Upper lobe of left lung (tissue), 6 donors: Measurements from ENCODE around the gene RMRP. TPM values are rescaled to one million over a fixed set of nuclear protein-coding genes. Genes with fewer than 3 reads are reported as not detected.
A peak's percentile ranks its signal among the peaks of the same experiment; 100 is the strongest.

Experiments used
- ATAC-seq, 2 donors: fragments of 200-7000 bp; cut with Tn5 transposase; one replicate each; pipeline ENCODE4 v1.9.1; 2022; ENCODE audit warnings: mild to moderate bottlenecking in 2 of 2, moderate library complexity in 2 of 2; ENCODE audit not compliant: low FRiP score in 2 of 2
- DNase-seq, 2 donors: peaks; one replicate each; pipeline ENCODE4 v3.0.0-alpha.2; 2019 to 2020
- H3K27ac ChIP-seq, 4 donors: fragments of 200-600 bp; sonication (generic); one replicate each; pipeline ENCODE4 v1.5.1; 2016 to 2019
- H3K27me3 ChIP-seq, 4 donors: fragments of 200-600 bp; sonication (generic); one replicate each; pipeline ENCODE4 v1.5.1; 2017 to 2019
- H3K36me3 ChIP-seq, 4 donors: fragments of 200-600 bp; sonication (generic); one replicate each; pipeline ENCODE4 v1.5.1; 2016 to 2019
- H3K4me1 ChIP-seq, 4 donors: fragments of 200-600 bp; sonication (generic); one replicate each; pipeline ENCODE4 v1.5.1; 2018 to 2019
- H3K4me3 ChIP-seq, 4 donors: fragments of 200-600 bp; sonication (generic); one replicate each; pipeline ENCODE4 v1.5.1; 2017 to 2019; ENCODE audit warnings: mild to moderate bottlenecking in 2 of 4, moderate library complexity in 1 of 4
- H3K9me3 ChIP-seq, 4 donors: fragments of 200-600 bp; sonication (generic); one replicate each; pipeline ENCODE4 v1.5.1; 2018 to 2019
- CTCF ChIP-seq, 6 experiments: fragments of 450-650 bp in 4 of 6; fragments of 200-600 bp in 2 of 6; sonication (generic) in 2 of 6; IDR thresholded peaks; one replicate each; pipeline ENCODE4 v1.5.1; 2016 to 2019; ENCODE audit warnings: antibody characterized with exemption in 6 of 6
- EP300 ChIP-seq, 4 donors: sonication (generic); formaldehyde crosslinking; IDR thresholded peaks; one replicate each; pipeline ENCODE4 v1.5.1; 2017; ENCODE audit warnings: antibody characterized with exemption in 4 of 4, control low read depth in 2 of 4
- POLR2A ChIP-seq, 4 donors: fragments of 450-650 bp; IDR thresholded peaks; one replicate each; pipeline ENCODE4 v1.5.1; 2016 to 2017; ENCODE audit warnings: antibody characterized with exemption in 4 of 4, mild to moderate bottlenecking in 2 of 4
- POLR2AphosphoS5 ChIP-seq, 2 donors: sonication (generic); formaldehyde crosslinking; IDR thresholded peaks; one replicate each; pipeline ENCODE4 v1.5.1; 2017; ENCODE audit warnings: antibody characterized with exemption in 2 of 2
- WGBS, 2 donors: methylation state at CpG; one replicate each; pipeline ENCODE4 v1.1.5; 2017 to 2018; 5-methylcytosine and 5-hydroxymethylcytosine counted together
- total RNA-seq, 6 donors: library from RNA; depleted of rRNA in 4 of 6; stranded (reverse); fragments of >200 nt in 4 of 6; gene quantifications; one replicate each; pipeline versions ENCODE4 v1.1.0 to v1.2.1, GENCODE V29; 2016 to 2021
- donor health status: DM: no; HTN: no; CAD: no; lungs with moderate emphysema.
- donor health status: DM: no; HTN: yes; CAD: no; lungs with severe emphysema.

RMRP gene
- total RNA-seq, 6 donors from 2014 or later: 886 to 22,003 (median 3,451) TPM

- no peaks in the 10 kb centered on the region for H3K4me1 ChIP-seq
- H3K36me3 ChIP-seq: no peaks in the 10 kb centered on the region
- no peak overlapping the region for H3K27ac ChIP-seq
- no peak overlapping the region for H3K4me3 ChIP-seq
- H3K9me3 ChIP-seq: no peaks in the 10 kb centered on the region
- H3K27me3 ChIP-seq: no peaks in the 10 kb centered on the region
- no peak for ATAC-seq
- no peak for DNase-seq
- TF ChIP-seq EP300 (IDR thresholded peaks at IDR 0.05) (no peak), CTCF (IDR thresholded peaks at IDR 0.05) (no peak), POLR2AphosphoS5 (IDR thresholded peaks at IDR 0.05) (no peak), POLR2A (IDR thresholded peaks at IDR 0.05) (no peak)
- 89 to 93% methylated on average over 5 of the region's 5 CpGs for WGBS, 2 donors
Measured at GRCh38 chr9:35629597-35629996, 28.2 kb downstream of the RMRP start.

- Histone ChIP-seq H3K36me3 (no peaks in the 10 kb centered on the region), H3K9me3 (no peaks in the 10 kb centered on the region), H3K27ac (no peak overlapping the region), H3K4me3 (no peak overlapping the region), H3K4me1 (no peaks in the 10 kb centered on the region), H3K27me3 (no peaks in the 10 kb centered on the region)
- no peak for TF ChIP-seq POLR2AphosphoS5 (IDR thresholded peaks at IDR 0.05)
- no peak for TF ChIP-seq EP300 (IDR thresholded peaks at IDR 0.05)
- ATAC-seq (no peak), DNase-seq (no peak)
- WGBS, 2 donors: 93 to 98% methylated on average over 6 of the region's 6 CpGs
Measured at GRCh38 chr9:35628389-35628991, 29.3 kb downstream of the RMRP start.

GRCh38 chr9:35627575-35627974, 30.2 kb downstream of the RMRP start:
- ATAC-seq (no peak), DNase-seq (no peak)
- Histone ChIP-seq H3K4me3 (no peak overlapping the region), H3K9me3 (no peaks in the 10 kb centered on the region), H3K27me3 (no peaks in the 10 kb centered on the region), H3K36me3 (no peaks in the 10 kb centered on the region), H3K27ac (no peak overlapping the region), H3K4me1 (no peaks in the 10 kb centered on the region)
- WGBS, 2 donors: 81 to 93% methylated on average over 2 of the region's 2 CpGs
- TF ChIP-seq POLR2AphosphoS5 (IDR thresholded peaks at IDR 0.05): no peak
- no peak for TF ChIP-seq POLR2A (IDR thresholded peaks at IDR 0.05)
- no peak for TF ChIP-seq CTCF (IDR thresholded peaks at IDR 0.05)
- no peak for TF ChIP-seq EP300 (IDR thresholded peaks at IDR 0.05)

GRCh38 chr9:35619800-35620158, 38.0 kb downstream of the RMRP start:
- no peak for ATAC-seq
- Histone ChIP-seq H3K27me3 (no peaks in the 10 kb centered on the region), H3K4me1 (peaks cover 14 to 25% (median 18%) of the 10 kb centered on the region in 4 donors), H3K4me3 (no peak overlapping the region), H3K36me3 (no peaks in the 10 kb centered on the region), H3K9me3 (no peaks in the 10 kb centered on the region), H3K27ac (peak overlapping the region in 2 of 4 donors; percentile 13 to 30)
- no peak for DNase-seq
- 35 to 50% methylated on average over 1 to 2 of the region's 2 CpGs for WGBS, 2 donors
- no peak for TF ChIP-seq CTCF (IDR thresholded peaks at IDR 0.05)
- no peak for TF ChIP-seq POLR2A (IDR thresholded peaks at IDR 0.05)
- TF ChIP-seq POLR2AphosphoS5 (IDR thresholded peaks at IDR 0.05): no peak
- TF ChIP-seq EP300 (IDR thresholded peaks at IDR 0.05): no peak

GRCh38 chr9:35618854-35619799, 38.7 kb downstream of the RMRP start:
- Histone ChIP-seq H3K27ac (peak overlapping the region in 2 of 4 donors; percentile 61 to 72), H3K4me3 (no peak overlapping the region), H3K4me1 (peaks cover 14 to 25% (median 18%) of the 10 kb centered on the region in 4 donors), H3K9me3 (no peaks in the 10 kb centered on the region), H3K27me3 (no peaks in the 10 kb centered on the region), H3K36me3 (no peaks in the 10 kb centered on the region)
- peak in 1 of 2 donors; percentile 79 for DNase-seq
- 78 to 82% methylated on average over 17 of the region's 17 CpGs for WGBS, 2 donors
- TF ChIP-seq POLR2A (IDR thresholded peaks at IDR 0.05) (peak in 1 of 4 donors; percentile 68), CTCF (IDR thresholded peaks at IDR 0.05) (no peak), EP300 (IDR thresholded peaks at IDR 0.05) (peak in 2 of 4 donors; percentile 73 to 78), POLR2AphosphoS5 (IDR thresholded peaks at IDR 0.05) (peak; percentile 12 to 67)
- ATAC-seq: peak; percentile 28 to 34
